GM06990 (cell line): ENCODE measurements around the gene ELMO1.

Experiments
- DNase-seq: peaks from one replicate; pipeline ENCODE4 v3.0.0-alpha.2; 2011; ENCODE audit not compliant: insufficient read length; ENCODE audit errors: extremely low read depth
- H3K27me3 ChIP-seq: replicated peaks from 2 replicates; pipeline ENCODE4 v1.6.0; 2011; ENCODE audit warnings: low read length; ENCODE audit not compliant: control insufficient read depth, insufficient read depth
- H3K36me3 ChIP-seq: 2 replicates; pipeline ENCODE4 v1.5.1; 2011; ENCODE audit warnings: low read length; ENCODE audit not compliant: control insufficient read depth, insufficient read depth
- H3K4me3 ChIP-seq: replicated peaks from 2 replicates; pipeline ENCODE4 v1.5.1; 2011; ENCODE audit warnings: low read depth, mild to moderate bottlenecking, control low read depth, low read length
- TF ChIP-seq, protein P1 (sequence below): IDR thresholded peaks from 2 replicates; pipeline ENCODE4 v1.5.1; 2011; ENCODE audit warnings: low read length, control low read depth, mild to moderate bottlenecking, inconsistent platforms; ENCODE audit not compliant: insufficient read depth, poor library complexity, severe bottlenecking

The ELMO1 gene

DNA sequence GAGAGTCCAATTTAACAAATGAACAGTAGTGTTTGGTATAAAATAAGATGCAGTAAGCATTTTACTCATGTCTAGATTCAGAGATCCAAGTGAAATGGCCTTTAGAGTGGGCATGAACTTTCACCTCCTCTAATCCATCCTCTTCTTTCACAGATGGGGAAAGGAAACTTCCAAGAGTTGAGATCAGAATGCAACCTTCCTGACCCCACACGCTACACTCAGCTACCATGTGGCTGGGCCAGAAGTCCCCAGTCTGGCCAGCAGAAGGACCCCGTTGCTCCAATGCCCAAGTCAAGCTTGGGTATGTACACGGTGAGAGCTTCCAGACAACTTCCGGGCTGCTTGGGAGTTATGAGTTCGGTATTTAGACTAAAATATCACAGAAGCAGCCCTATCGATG, 228.0 kb downstream of the ELMO1 start:
- H3K27me3 ChIP-seq: no peaks in the 10 kb centered on the region
- H3K36me3 ChIP-seq: peaks cover 9% of the 10 kb centered on the region
- no peak overlapping the region for H3K4me3 ChIP-seq

DNA sequence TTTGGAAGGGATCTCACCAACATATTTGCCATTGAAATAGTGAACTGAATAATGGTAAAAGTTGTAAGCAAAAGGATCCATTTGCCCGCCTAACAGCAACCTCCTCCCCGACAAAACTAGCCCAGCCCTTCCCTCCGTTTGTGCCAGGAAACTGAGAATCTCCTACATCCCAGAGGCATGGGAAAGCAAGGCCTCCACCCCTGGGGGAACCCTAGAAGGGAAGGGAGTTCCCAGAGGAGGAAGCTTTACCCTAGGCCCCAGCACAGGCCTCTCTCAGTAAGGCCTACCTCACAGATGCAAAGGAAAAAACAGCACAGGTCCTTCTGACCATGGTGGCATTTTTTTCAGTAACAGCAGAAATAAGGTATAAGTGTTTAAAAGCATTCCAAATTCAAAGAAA, 229.7 kb downstream of the ELMO1 start:
- TF ChIP-seq, protein P1, sequence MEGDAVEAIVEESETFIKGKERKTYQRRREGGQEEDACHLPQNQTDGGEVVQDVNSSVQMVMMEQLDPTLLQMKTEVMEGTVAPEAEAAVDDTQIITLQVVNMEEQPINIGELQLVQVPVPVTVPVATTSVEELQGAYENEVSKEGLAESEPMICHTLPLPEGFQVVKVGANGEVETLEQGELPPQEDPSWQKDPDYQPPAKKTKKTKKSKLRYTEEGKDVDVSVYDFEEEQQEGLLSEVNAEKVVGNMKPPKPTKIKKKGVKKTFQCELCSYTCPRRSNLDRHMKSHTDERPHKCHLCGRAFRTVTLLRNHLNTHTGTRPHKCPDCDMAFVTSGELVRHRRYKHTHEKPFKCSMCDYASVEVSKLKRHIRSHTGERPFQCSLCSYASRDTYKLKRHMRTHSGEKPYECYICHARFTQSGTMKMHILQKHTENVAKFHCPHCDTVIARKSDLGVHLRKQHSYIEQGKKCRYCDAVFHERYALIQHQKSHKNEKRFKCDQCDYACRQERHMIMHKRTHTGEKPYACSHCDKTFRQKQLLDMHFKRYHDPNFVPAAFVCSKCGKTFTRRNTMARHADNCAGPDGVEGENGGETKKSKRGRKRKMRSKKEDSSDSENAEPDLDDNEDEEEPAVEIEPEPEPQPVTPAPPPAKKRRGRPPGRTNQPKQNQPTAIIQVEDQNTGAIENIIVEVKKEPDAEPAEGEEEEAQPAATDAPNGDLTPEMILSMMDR: no peak
- H3K27me3 ChIP-seq: no peaks in the 10 kb centered on the region
- H3K36me3 ChIP-seq: peaks cover 12% of the 10 kb centered on the region
- no peak overlapping the region for H3K4me3 ChIP-seq
- DNase-seq: no peak

More for the DNA sequence above, 228.0 kb downstream of the ELMO1 start:
- TF ChIP-seq, protein P1: no peak
- DNase-seq: no peak

DNA sequence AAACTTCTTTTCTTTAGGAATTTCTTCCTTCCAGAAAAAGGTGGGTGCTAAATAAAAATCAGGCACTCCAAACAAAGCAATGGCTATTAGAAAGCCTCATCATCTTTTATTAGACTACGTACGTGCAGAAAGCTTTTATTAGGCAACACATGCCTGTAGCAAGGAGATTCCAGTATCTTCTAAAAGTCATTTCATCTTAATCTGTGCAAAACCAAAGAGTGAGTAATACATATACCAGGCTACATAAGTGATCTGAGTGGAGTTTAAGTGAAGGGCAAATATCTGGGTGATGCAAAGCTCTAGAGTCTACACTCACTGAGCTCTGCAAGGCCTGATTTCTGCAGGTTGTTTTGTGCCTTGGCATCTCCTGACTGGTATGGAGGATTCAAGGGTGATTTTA, 231.7 kb downstream of the ELMO1 start:
- Histone ChIP-seq H3K27me3 (no peaks in the 10 kb centered on the region), H3K36me3 (peaks cover 8% of the 10 kb centered on the region), H3K4me3 (no peak overlapping the region)
- DNase-seq: no peak
- TF ChIP-seq, protein P1: no peak

DNA sequence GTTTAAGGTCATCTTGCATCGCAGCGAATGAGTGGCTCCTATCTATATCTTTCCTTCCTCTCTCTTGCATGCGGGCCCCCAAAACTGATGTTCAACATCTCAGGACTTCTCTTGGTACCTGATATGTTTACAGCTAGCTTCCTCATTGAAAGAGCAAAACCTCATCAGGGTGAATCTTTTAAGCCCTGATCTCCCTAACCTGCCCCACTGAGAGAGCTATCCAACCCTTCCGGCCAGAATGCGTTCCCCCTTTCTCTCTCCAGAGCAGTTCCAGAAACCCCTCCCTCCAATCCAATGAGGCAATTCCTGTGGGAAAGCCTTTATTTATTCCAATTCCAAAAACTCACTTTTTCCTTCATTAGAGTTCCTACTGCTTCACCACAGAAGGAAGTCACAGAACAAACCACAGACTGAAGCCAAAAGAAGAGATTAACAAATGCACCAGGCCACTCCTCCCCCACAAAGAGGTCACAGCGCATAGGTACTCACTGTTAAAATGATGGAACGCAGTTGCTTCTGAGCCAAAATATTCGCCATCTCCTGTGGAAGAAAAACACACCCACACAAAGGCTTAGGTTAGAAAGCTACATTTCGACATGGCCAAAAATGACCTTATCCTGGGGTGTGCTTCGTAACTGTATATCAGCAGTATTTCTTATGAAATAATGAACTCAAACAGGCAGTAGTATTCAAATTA, 232.4 kb downstream of the ELMO1 start:
- peaks cover 8% of the 10 kb centered on the region for H3K36me3 ChIP-seq
- no peaks in the 10 kb centered on the region for H3K27me3 ChIP-seq
- TF ChIP-seq, protein P1: no peak
- H3K4me3 ChIP-seq: no peak overlapping the region
- no peak for DNase-seq

DNA sequence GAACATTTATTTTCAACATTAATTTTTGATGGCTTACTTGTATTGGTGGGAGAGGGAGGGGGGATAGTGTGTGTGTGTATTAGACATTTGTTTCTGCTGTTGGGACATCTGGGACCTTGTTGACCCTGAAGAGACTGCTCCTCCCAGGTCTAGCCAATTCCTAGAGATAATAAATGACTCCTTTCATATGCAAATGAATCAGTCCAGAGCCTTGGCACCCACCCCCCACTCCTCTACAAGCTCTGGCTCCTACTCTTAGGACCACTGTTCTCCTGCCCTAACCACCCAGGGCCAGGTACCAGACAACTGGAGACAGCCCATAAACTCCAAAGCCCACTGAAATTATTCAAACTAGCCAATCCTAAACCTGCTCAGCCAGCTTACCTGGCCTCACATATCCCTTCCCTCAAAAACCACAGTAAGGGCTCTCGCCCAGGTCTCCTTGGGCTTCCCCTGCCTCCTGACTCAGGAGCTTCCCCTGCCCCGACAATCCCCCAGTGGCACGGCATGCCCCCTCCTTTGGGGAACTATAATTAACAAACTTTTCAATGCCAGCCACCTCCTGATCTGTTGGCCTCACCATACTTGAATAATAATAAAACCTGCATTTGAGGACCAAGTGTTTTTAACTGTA, 233.3 kb downstream of the ELMO1 start:
- H3K4me3 ChIP-seq: no peak overlapping the region
- H3K36me3 ChIP-seq: peaks cover 7% of the 10 kb centered on the region
- no peak for DNase-seq
- TF ChIP-seq, protein P1: no peak
- no peaks in the 10 kb centered on the region for H3K27me3 ChIP-seq
